Measurements from ENCODE around the gene OGFOD3. TPM values are rescaled to one million over a fixed set of nuclear protein-coding genes. Genes with fewer than 3 reads are reported as not detected.

Gene OGFOD3
- total RNA-seq, 1 donor: 25.3 TPM

DNA sequence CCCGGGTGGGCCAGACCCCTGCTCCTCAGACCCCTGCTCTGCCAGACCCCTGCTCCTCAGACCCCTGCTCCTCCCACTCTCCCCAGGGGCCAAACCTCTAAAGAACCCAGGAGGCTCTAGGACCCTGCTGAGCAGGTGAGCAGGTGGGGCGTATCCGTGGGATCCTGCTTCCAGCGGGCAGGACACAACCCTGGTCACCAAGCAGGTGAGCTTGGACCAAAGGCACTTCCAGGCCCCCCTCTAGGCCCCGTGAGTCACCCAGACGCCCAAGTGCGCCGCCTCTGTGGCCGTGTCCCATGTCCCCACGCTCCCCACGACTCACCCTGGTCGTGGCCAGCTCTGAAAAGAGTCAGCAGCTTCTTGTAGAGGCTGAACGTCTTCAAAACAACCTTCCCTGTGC lies 27.2 kb upstream of the OGFOD3 start:
- peak; percentile 79 for DNase-seq (ENCODE audit: insufficient read length, low spot score, missing footprints)
- Histone ChIP-seq H3K27ac (ENCODE audit: low read depth, low read length) (peak overlapping the region; percentile 17), H3K9me3 (ENCODE audit: low read depth, low read length) (no peaks in the 10 kb centered on the region), H3K27me3 (ENCODE audit: insufficient read depth, low read length) (no peaks in the 10 kb centered on the region), H3K4me1 (ENCODE audit: insufficient read depth, low read length) (peaks cover 4% of the 10 kb centered on the region), H3K79me2 (ENCODE audit: insufficient read depth, low read length) (peaks cover 23% of the 10 kb centered on the region), H3K36me3 (ENCODE audit: insufficient read depth, low read length) (peaks cover 11% of the 10 kb centered on the region), H3K4me3 (ENCODE audit: insufficient read depth, low read length) (no peak overlapping the region), H2AFZ (ENCODE audit: low read length) (no peak overlapping the region), H4K20me1 (ENCODE audit: insufficient read depth, low read length) (peaks cover 29% of the 10 kb centered on the region), H3K4me2 (ENCODE audit: insufficient read depth, low read length) (no peak overlapping the region)
- TF ChIP-seq, protein P1, sequence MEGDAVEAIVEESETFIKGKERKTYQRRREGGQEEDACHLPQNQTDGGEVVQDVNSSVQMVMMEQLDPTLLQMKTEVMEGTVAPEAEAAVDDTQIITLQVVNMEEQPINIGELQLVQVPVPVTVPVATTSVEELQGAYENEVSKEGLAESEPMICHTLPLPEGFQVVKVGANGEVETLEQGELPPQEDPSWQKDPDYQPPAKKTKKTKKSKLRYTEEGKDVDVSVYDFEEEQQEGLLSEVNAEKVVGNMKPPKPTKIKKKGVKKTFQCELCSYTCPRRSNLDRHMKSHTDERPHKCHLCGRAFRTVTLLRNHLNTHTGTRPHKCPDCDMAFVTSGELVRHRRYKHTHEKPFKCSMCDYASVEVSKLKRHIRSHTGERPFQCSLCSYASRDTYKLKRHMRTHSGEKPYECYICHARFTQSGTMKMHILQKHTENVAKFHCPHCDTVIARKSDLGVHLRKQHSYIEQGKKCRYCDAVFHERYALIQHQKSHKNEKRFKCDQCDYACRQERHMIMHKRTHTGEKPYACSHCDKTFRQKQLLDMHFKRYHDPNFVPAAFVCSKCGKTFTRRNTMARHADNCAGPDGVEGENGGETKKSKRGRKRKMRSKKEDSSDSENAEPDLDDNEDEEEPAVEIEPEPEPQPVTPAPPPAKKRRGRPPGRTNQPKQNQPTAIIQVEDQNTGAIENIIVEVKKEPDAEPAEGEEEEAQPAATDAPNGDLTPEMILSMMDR (IDR thresholded peaks at IDR 0.05; ENCODE audit: extremely low read depth, low read depth, low read length): no peak

DNA sequence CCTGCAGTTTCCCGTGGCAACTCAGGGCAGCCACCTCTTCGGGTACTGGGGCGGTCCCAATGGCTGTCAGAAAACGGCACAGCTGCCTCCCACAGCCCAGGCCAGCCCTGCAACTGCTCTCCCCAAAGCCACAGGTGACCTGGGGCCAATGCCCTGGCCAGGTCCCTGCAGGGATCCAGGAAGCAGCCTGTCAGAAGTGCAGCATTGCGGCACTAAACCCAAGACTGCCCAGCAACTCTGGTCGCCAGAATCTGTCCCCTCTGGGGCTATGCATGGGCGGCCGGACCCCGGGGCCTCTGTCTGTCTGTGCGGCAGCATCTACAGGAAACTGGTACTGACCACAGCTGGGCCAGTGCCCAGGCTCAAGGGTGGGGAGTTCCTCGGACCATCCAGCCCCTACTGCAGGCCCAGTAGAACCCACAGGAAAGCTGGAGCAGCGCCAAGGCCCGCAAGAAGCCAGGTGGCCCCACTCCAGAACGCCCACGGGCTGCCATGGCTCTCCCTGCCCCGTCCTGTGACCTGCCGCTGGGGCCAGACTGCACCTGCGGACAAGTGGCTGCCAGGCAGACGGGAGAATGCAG lies 26.6 kb upstream of the OGFOD3 start:
- DNase-seq (ENCODE audit: insufficient read length, low spot score, missing footprints): peak; percentile 88
- H3K27ac ChIP-seq (ENCODE audit: low read depth, low read length): no peak overlapping the region
- H3K27me3 ChIP-seq (ENCODE audit: insufficient read depth, low read length): no peaks in the 10 kb centered on the region
- H3K36me3 ChIP-seq (ENCODE audit: insufficient read depth, low read length): peaks cover 11% of the 10 kb centered on the region
- H3K4me3 ChIP-seq (ENCODE audit: insufficient read depth, low read length): no peak overlapping the region
- TF ChIP-seq, protein P1 (IDR thresholded peaks at IDR 0.05; ENCODE audit: extremely low read depth, low read depth, low read length): no peak
- H3K4me2 ChIP-seq (ENCODE audit: insufficient read depth, low read length): no peak overlapping the region
- peaks cover 31% of the 10 kb centered on the region for H4K20me1 ChIP-seq (ENCODE audit: insufficient read depth, low read length)
- H3K9me3 ChIP-seq (ENCODE audit: low read depth, low read length): no peaks in the 10 kb centered on the region
- H3K4me1 ChIP-seq (ENCODE audit: insufficient read depth, low read length): peaks cover 4% of the 10 kb centered on the region
- H3K79me2 ChIP-seq (ENCODE audit: insufficient read depth, low read length): peaks cover 18% of the 10 kb centered on the region
- no peak overlapping the region for H2AFZ ChIP-seq (ENCODE audit: low read length)

GRCh38 chr17:82444284-82444893 lies 26.0 kb upstream of the OGFOD3 start:
- no peaks in the 10 kb centered on the region for H3K9me3 ChIP-seq (ENCODE audit: low read depth, low read length)
- H3K79me2 ChIP-seq (ENCODE audit: insufficient read depth, low read length): peaks cover 12% of the 10 kb centered on the region
- H3K4me1 ChIP-seq (ENCODE audit: insufficient read depth, low read length): peaks cover 1% of the 10 kb centered on the region
- peaks cover 33% of the 10 kb centered on the region for H4K20me1 ChIP-seq (ENCODE audit: insufficient read depth, low read length)
- H3K27me3 ChIP-seq (ENCODE audit: insufficient read depth, low read length): no peaks in the 10 kb centered on the region
- no peak overlapping the region for H3K4me2 ChIP-seq (ENCODE audit: insufficient read depth, low read length)
- no peak overlapping the region for H3K4me3 ChIP-seq (ENCODE audit: insufficient read depth, low read length)
- peak; percentile 66 for DNase-seq (ENCODE audit: insufficient read length, low spot score, missing footprints)
- peaks cover 11% of the 10 kb centered on the region for H3K36me3 ChIP-seq (ENCODE audit: insufficient read depth, low read length)
- no peak overlapping the region for H3K27ac ChIP-seq (ENCODE audit: low read depth, low read length)
- no peak overlapping the region for H2AFZ ChIP-seq (ENCODE audit: low read length)
- TF ChIP-seq, protein P1 (IDR thresholded peaks at IDR 0.05; ENCODE audit: extremely low read depth, low read depth, low read length): no peak

- TF ChIP-seq, protein P1 (IDR thresholded peaks at IDR 0.05; ENCODE audit: extremely low read depth, low read depth, low read length): no peak
- Histone ChIP-seq H4K20me1 (ENCODE audit: insufficient read depth, low read length) (peaks cover 33% of the 10 kb centered on the region), H3K27ac (ENCODE audit: low read depth, low read length) (no peak overlapping the region), H3K4me1 (ENCODE audit: insufficient read depth, low read length) (no peaks in the 10 kb centered on the region), H3K4me3 (ENCODE audit: insufficient read depth, low read length) (no peak overlapping the region), H3K36me3 (ENCODE audit: insufficient read depth, low read length) (peaks cover 11% of the 10 kb centered on the region), H3K9me3 (ENCODE audit: low read depth, low read length) (no peaks in the 10 kb centered on the region), H3K79me2 (ENCODE audit: insufficient read depth, low read length) (peaks cover 4% of the 10 kb centered on the region), H3K4me2 (ENCODE audit: insufficient read depth, low read length) (no peak overlapping the region), H2AFZ (ENCODE audit: low read length) (no peak overlapping the region), H3K27me3 (ENCODE audit: insufficient read depth, low read length) (no peaks in the 10 kb centered on the region)
- DNase-seq (ENCODE audit: insufficient read length, low spot score, missing footprints): no peak
These were observed 25.3 kb upstream of the OGFOD3 start for GRCh38 chr17:82443465-82444283.

Data from osteoblast (primary cell).